Fibroblast of skin of abdomen (primary cell): ENCODE measurements around the gene HDAC11. TPM values are rescaled to one million over a fixed set of nuclear protein-coding genes. Genes with fewer than 3 reads are reported as not detected.
A peak's percentile ranks its signal among the peaks of the same experiment; 100 is the strongest.
"Not testable (repeated sequence)": the region's sequence is repeated elsewhere in the genome, so short reads cannot be mapped to it uniquely, and the experiment has no call there.

Experiments
- DNase-seq: peaks from one replicate; pipeline ENCODE4 v3.0.0-alpha.2; 2013
- polyA plus RNA-seq, 2 experiments: library from polyadenylated mRNA; unstranded; fragments of 120-200 nt; gene quantifications; one replicate each; pipeline ENCODE4 v1.2.1, GENCODE V29; 2013; ENCODE audit not compliant: insufficient read length in 2 of 2

Gene HDAC11, protein sequence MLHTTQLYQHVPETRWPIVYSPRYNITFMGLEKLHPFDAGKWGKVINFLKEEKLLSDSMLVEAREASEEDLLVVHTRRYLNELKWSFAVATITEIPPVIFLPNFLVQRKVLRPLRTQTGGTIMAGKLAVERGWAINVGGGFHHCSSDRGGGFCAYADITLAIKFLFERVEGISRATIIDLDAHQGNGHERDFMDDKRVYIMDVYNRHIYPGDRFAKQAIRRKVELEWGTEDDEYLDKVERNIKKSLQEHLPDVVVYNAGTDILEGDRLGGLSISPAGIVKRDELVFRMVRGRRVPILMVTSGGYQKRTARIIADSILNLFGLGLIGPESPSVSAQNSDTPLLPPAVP
- polyA plus RNA-seq (2013, experiment 1 of 2; ENCODE audit: insufficient read length): 11.6 TPM
- 11.6 TPM for polyA plus RNA-seq (2013, experiment 2 of 2; ENCODE audit: insufficient read length)

DNA sequence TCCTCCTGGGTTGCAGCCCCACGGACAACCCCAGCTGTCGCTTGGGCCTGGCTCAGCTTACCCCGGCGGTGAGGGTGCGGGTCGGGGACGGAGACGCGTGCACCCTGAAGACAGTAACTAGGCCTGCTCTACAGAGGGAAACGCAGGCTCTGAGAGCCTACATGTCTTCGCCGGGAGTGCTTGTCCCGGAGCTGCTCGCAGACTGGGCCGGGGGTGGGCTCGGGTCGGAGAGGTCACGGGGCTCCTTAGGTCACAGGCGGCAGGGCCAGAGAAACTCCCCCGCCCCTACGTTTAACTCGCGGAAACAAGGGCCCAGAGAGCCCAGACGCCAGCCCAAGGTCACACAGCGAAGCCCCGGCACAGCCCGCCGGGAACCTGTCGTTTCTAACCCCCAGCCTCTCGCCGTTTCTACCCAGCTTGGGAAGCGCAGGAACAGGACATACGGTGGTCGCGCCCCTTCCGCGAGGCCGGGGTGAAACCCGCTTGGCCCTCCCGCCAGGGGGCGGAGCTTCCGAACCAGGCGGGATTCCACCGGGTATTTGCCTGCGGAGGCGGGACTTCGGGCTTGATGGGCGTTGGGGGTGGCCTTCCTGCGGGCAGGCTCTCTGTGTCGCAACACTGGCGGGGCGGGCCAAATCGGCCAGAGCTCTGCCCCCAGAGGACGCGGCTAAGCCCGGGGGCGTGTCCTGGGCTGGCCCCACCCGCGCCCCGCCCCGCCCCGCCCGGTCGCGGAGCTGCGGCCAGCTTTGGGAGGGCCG is at the start of gene HDAC11:
Gene HDAC11 (plus strand): TSS at position 725 of the 758 bp plus-strand sequence. CDS start 42 bp downstream, outside the sequence.
- DNase-seq: peak; percentile 97

DNA sequence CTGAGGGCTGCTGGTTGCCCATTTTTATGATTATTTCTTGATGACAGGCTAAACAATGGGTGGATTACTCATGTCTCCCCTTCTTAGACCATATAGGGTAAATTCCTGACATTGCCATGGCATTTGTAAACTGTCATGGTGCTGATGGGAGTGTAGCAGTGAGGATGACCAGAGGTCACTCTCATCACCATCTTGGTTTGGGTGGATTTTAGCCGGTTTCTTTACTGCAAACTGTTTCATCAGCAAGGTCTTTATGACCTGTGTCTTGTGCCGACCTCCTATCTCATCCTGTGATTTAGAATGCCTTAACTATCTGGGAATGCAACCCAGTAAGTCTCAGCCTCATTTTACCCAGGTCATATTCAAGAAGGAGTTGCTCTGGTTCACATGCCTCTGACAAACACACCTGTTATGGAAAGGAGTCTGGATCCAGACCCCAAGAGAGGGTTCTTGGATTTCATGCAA is 49.7 kb upstream of the HDAC11 start:
- not testable (repeated sequence) for DNase-seq

DNA sequence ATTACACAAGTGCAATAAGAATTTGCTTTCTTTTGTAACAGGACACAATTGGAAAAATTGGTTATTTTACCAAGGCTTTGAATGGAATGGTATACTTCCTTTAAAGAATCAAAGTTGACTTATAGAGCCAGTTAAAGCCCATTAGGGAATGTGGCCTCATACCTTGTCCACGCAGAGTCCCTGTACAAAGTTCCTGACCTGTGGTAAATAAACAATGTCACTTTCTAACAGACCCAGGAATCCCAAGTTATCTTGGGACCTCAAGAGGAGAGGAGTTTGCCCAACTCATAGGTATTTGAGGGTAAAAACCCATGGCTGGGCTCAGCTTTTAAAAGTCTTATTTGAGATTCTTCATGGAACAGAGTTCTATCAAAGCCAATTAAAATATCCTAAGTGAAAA is 48.0 kb upstream of the HDAC11 start:
- no peak for DNase-seq

DNA sequence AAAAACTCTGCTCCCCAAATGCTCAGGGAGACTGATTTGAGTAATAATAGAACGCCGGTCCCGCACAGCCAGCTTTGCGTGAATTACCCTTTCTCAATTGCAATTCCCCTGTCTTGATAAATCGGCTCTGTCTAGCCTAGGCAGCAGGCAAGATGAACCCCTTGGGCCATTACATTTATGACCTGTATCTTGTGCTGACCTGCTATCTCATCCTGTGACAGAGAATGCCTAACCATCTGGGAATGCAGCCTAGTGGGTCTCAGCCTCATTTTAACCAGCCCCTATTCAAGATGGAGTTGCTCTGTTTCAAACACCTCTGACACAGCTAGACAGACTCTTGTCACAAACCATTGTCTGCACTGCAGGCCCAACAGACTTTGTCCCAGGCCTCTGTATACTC is 46.2 kb upstream of the HDAC11 start:
- DNase-seq: no peak

DNA sequence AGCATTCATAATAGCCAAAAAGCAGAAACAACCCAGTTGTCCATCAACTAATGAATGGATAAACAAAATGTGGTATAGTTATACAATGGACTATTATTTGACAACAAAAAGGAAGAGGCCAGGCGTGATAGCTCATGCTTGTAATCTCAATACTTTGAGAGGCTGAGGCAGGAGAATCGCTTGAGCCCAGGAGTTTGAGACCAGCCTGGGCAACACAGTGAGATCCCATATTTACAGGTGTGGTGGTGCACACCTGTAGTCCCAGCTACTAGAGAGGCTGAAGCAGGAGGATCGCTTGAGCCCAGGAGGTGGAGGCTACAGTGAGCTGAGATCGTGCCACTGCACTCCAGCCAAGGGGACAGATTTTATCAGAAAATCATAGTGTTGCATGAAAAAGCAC is 43.9 kb upstream of the HDAC11 start:
- DNase-seq: not testable (repeated sequence)

DNA sequence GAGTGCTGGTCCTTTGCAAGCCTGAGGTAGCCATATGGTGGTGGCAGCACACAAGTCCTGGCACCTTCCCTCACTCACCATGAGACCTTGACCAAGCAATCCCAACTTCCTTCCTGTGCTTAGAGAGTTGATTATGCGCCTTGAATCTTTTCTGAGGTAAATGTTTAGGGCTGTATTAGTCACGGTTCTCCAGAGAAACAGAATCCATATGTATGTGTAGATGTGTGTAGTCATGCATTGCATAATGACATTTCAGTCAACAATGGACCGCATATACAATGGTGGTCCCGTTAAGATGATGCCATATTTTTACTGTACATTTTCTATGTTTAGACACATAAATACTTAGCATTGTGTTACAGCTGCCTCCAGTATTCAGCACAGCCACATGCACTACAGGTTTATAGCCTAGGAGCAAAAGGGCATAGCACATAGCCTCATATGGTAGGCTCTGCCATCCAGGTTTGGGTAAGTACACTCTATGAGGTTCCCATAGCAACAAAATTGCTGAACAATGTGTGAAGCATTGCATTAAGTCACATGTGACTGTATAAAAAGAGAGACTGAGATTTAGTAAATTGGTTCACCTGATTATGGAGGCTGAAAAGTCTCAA is 39.8 kb upstream of the HDAC11 start:
- no peak for DNase-seq

DNA sequence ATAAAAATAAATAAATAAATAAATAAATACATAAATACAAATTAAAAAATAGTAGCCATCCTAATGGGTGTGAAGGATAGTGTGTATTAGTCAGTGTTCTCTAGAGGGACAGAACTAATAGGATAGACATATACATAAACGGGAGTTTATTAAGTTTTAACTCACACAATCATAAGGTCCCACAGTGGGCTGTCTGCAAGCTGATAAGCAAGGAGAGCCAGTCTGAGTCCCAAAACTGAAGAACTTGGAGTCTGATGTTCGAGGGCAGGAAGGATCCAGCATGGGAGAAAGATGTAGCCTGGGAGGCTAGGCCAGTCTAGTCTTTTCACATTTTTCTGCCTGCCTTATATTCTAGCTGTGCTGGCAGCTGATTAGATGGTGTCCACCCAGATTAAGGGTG is 37.2 kb upstream of the HDAC11 start:
- DNase-seq: not testable (repeated sequence)

DNA sequence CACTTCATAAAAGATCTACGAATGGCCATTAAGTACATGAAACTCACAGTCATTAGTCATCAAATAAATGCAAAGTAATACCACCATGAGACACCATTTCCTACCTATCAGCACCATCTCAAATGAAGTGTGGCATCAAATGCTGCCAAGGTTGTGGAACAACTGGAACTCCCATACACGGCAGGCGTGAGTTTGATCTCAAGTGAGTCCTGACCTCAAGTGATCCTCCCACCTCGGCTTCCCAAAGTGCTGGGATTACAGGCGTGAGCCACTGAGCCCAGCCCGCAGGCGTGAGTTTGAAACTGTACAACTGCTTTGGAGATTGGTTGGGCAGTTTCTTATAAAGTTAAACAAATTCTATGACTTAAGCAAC is 28.8 kb upstream of the HDAC11 start:
- no peak for DNase-seq

DNA sequence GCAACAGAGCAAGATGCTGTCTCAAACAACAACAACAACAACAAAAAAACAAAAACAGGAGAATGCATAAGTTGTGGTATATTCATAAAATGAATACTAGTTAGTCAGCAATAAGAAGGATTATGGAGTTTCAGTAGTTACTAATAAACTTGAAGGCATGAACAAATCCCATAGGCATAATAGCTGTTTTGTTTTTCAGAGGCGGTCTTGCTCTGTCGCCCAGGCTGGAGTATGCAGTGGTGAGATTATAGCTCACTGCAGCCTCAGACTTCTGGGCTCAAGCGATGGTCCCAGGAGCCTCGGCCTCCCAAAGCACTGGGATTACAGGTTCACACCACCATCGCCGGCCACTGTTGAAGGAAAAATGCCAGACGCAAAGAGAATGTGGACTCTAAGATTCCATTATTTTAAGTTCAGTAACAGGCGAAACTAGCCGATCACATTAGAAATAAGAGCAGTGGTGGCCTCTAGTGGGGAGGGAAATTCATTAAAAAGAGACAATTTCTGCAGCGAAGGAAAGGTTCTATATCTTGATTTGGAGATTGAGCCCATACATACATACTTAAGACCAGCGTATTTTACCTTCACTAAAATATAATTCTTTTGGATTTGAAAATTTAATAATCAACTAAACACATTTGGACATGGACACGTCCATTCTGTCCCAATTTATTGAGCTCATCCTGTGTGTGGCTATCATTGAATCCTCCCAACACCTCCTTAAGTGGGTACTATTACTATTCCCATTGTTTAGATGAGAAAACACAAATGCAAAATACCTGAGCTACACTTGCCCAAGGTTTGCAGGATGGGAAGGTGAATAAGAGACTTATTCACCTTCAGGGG is 27.4 kb upstream of the HDAC11 start:
- peak; percentile 49 for DNase-seq

DNA sequence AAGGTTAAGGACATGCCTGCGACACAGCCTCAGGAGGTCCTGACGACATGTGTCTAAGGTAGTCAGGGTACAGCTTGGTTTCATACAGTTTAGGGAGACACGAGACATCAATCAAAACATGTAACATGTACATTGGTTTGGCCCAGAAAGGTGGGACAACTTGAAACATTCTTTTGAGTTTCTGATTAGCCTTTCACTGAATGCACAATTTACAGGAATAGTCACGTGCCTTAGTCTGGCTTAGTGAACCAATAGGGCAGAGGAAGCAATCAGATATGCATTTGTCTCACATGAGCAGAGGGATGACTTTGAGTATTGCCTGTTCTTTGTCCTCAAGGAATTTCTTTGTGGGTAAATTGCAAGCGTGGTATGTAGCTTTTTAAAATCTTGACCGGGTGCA is 24.5 kb upstream of the HDAC11 start:
- DNase-seq: no peak

DNA sequence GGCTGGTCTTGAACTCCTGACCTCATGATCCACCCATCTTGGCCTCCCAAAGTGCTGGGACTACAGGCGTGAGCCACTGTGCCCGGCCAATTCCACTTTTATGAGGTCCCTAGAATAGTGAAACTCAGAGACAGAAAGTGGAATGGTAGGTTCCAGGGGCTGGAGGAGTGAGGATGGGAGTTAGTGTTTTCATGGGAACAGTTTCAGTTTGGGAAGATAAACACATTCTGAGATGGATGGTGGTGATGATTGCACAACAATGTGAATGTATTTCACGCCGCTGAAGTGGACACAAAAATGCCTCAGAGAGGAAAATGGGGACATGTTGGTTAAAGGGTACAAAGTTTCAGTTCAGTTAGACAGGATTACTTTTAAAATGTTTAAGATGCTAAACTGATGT is 22.5 kb upstream of the HDAC11 start:
- DNase-seq: no peak

DNA sequence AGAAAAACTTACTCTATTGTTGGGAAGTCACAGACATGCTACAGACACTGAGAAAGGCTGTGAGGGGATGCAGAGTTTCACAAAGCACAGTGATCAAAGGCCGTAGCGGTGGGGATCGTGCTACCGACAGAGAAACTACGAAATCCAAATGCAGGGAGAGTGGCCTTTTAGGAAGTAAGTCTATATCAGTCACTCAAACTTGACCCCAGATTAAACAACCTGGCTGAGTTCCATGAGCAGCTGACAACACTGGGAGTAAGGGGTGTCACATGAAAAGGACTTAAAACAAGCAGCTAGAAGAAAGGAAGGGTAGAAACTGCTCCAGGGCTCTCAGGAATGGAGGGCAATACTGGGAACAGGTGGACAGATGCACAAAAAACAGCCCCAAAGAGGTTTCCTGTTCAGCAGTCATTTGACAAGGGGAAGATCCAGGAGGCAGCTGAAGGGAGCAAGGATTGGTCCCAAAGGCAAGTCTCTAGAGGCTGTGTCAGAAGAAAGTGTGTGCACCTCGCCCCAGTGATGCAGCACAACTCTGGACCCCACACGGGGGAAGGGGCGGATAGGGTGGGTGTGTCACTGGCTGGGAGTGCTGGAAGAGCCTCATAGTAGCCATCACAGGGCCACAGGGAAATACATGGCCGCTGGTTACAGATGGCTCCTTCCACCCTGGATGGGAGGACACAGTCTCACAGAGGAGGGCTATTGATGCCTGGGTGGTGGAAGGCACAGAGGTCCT is 20.3 kb upstream of the HDAC11 start:
- DNase-seq: no peak

DNA sequence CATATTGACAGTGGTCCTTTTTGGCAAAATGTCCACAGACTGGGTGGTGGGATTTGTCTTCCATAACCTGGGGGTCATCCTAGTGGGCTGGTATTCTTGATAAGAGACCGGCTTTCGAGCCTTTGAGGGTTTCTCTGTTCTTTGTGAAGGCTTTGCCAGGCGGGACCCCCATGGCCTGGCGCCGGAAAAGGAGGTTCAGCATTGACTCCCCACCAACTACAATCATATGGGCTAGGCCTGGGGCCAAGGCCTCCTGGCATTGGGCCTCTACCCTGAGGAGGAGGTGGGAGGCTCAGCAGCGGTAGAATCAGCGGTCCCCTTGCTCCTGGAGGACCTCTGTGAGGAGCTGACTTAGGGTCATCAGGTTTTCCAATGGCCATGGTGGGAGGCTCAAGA is 19.8 kb upstream of the HDAC11 start:
- no peak for DNase-seq

DNA sequence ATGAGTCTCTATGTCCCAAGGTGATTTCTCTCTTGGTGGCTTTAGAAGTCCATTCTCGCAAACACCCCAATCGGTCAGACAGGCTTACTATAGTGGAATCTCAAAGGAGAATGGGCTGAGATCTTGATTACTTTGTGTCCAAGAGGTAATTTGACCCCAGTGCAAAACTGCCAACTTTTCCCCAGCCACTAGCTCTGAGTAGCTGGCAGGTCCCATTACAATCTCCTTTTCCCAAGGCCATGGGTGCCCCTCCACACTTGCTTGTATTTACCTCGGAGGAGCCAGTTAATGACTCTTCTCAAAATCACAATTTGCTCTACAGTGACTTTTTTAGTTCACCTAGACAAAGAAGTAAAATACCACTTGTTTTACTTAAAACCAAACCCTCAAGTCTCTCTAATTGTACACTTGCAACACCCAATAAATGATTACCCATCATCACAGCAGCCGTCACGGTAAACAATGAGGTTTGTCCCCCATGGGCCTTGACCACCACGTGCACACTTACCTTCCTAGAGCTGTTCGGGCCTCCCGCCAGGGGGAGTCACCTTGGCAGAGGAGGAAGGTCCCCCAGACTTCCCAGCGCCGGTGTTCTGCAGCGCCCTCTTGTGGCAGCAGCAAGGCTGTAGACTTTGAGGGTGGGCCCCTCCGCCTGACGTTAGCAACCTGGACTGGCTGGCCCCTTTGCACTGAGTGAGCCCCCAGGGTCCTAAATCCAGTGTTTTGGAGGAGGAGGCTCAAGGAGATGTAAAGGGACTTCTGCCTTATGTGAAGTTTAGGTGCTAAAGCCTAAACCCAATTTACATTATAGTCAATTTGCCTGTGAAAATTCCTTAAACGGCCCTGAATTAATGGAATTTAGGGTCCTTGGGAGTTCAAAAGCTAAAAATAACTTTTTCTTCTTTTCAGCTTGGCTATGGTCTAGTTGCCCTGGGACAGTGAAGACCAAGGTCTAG is 18.7 kb upstream of the HDAC11 start:
- peak; percentile 12 for DNase-seq

DNA sequence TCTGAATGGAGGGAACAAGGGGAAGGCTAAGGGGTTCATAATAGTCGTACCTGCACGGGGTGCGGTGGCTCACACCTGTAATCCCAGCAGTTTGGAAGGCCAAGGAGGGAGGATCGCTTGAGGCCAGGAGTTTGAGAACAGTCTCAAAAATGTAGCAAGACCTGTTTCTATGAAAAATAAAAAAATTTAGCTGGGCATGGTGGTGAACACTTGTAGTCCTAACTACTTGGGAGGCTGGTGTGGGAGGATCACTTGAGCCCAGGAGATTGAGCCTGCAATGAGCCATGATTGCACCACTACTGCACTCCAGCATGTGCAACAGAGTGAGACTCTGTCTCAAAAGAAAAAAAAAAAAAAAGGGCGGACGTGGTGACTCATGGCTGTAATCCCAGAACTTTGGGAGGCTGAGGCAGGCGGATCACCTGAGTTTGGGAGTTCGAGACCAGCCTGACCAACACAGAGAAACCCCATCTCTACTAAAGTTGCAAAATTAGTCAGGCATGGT is 17.9 kb upstream of the HDAC11 start:
- no peak for DNase-seq

DNA sequence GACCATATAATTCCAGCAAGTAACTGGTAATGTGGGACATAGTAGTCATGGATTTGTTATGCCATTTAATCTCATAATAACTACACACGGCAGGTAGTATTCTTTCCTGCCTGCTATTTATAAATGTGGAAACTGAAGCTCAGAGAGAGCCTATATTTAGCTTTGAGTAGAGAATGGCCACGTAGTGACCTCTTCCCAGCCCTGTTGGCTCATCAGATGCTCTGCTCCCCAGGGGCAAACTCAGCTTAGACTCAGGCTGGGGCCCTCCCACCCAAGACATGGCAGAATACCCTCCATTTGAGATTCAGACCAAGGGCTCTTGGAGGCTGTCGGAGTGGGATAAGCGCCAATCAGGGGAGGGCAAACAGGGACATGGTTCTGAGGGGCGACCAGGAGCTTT is 17.3 kb upstream of the HDAC11 start:
- no peak for DNase-seq

DNA sequence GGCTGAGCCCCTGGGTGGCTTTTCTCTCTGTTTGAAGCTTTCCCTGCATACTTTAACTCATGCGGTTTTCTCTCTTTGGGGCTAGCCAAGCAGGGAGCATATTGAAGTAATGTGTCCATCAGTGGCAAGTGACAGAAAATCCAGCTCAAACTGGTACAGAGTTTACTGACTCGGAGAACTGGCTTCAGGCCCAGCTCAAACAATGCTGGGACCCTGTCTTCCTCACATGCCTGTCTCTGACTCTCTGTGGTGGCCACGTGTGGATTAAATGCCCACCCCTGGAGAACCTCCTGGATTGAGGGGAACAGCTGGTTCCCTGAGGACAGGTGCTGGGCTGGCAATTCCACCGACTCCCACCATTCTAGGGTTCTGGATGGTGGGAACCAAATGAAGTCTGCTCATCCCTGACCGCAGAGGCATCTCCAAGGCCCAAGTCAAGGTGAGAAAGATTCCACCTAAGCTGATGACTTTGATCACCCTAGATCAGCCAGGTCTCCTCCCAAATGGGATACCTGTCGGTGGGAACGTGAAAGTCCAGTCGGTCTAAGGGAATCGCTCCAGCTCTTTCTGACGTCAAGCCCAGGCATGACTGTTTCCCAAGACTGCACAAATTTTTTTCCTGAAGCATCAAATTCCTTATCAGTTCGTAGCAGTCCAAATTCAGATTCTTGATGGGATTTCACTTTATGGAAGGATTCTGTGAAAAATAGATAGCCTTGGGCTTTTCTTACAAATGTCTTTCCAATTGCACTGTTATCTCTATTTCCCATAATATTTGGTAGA is 16.3 kb upstream of the HDAC11 start:
- no peak for DNase-seq

DNA sequence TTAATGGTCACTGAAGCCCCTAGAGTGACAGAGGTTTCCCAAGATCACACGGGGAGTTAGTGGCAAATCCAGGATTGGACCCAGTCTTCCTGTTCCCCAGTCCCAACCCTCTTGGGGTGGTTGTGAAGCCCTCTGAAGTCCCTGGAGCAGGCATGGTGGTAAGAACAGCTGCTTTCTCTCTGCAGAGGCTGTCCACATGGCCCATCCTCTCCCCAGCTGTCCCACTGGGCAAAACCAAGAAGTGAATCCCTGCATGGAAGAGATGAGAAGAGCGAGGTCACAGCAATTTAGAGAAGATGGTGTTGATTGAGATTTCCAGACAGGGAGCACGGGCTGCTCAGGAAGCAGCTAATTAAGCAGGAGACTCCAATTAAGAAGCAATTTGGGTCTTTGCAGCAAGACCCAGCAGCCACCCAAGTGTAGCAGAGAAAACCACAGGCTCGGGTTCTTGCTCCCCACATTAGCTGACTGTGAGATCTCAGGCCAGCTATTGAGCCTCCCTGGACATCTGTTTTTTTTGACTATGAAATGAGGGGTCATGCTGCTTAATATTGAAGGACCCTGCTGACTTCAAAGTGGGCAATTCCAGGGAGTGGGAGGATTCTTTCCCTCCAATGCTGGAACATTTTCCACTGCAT is 14.8 kb upstream of the HDAC11 start:
- DNase-seq: no peak

DNA sequence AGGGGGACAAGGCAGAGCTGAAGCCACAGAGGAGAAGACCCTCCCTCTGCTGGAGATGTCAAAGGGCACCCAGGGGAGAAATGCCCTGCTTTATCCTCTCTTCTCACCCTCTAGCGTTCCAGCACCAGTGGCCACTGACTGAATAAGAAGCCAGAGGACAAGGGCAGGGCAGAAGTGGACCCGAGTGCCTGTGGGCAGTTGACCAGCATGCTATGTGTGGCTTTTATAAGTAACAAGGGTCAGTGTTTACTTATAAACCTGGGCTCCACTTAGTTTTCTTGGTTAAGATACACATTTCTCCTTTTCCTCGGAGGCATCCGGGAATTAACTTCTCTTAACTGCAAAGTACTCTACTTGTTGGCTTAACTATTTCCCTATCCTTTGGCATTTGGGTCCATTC is 13.3 kb upstream of the HDAC11 start:
- no peak for DNase-seq
